ENCODE data around the gene ARHGEF6. TPM values are rescaled to one million over a fixed set of nuclear protein-coding genes. Genes with fewer than 3 reads are reported as not detected.

ARHGEF6 gene
- total RNA-seq, 1 experiment from 2014 or later = 2.7 TPM

DNA sequence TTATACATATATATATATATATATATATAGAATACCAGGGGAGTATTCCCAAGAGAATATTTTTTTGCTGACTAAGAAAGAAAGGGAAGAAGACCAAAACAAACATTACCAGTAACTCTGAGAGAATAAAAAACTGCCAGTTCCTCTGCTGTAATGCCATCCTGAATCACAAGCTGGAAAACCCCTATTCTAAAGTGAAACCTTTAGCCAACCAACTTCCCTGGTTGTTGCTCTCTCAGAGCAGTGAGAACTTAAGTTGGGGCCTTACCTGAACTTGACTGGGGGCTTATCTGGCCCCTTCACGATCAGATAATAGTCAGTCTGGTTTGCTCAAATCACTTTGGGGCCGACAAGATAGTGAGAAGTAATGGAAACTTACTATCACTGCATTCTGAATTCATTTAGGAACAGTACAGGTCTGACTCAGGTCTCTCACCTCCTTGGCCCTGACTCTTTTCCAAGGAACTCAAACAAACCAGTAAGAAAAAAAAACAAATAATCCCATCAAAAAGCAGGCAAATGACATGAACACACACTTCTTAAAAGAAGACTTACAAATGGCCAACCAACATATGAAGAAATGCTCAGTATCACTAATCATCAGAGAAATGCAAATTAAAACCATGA lies 70.3 kb downstream of the ARHGEF6 start:
- no peak for DNase-seq (ENCODE audit: extremely low read depth, low read depth)

DNA sequence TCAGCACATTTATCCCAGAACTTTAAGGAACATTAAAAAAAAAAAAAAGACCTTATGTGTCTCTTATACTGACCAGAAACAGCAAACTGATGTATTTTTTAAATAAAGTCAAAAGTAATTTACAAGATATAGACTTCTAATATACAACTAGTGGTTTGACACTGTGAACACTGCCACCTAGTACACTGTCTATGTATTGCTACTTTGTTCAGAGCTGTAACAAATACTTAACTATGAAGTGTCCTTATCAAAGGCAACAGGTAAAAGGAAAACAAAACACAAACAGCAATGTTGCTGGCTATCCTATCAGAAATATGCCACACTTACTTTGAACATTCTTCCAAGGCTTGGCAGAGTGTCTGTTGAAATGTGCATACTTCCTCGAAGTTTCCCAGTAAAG lies 72.4 kb downstream of the ARHGEF6 start:
- peak; percentile 11 for DNase-seq (ENCODE audit: extremely low read depth, low read depth)

DNA sequence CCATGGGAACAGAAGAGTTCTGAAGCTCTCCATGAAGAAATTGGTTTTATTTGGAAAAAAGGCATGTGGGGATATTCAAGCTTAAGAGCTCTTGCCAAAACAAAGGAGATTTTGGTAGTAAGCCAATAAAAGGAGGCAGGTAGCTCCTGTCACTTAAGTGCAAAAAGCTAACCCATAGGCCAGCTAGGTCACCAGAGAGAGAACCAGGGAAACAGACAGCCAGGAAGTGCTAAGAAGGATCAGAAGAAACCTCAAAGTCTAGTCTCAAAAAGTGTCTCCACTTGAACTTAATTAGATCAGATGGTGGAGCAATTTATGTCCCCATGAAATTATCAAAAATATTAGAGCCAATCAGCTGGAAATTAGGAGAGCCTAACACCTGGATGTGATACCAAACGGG lies 83.6 kb downstream of the ARHGEF6 start:
- DNase-seq (ENCODE audit: extremely low read depth, low read depth) = no peak

DNA sequence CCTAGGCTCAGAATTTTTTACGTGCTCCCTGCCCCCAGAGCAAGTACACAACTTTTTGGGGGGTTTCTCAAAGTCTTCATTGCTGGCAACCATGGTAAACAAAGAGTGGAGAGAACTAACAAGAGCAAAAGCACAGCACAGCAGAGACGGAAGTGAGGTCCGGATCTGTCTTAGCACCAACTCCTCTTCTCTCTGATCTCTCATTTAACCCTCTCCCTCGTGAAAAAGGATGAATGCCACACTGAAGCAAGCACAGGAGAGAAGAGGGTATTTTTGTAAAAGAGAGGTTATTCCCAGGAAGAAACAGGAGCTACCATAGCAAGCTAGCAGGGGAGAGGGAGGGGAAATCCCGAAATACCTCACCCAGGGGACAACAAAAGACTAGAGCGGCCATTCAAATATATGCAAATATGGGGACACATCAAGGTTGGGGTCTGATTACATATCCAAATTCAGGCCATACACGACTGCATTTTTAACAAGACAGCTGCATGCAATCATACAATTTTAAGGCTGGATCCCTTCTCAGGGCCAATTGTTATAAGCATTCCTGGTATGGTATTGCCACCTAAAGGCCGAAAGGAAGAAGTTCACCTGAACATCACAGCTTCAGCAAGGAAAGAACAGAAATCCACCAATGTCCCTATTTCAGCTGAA lies 86.2 kb downstream of the ARHGEF6 start:
- DNase-seq (ENCODE audit: extremely low read depth, low read depth) = peak; percentile 32

DNA sequence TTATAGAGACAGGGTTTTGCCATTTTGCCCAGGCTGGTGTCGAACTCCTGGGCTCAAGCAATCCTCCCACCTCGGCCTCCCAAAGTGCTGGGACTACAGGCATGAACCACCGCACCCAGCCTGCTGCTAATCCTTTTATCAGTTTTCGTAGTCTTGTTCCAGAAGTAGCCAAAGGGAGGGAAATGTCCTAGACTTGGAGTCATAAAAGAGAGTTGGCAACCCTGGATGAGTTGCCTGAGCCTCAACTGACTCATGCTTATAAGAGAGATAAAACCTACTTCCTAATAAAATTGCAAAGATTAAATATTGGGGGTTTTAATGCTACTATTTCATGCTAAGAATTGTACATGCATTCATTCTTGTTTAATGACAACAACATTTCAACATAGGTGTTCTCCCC lies 88.5 kb downstream of the ARHGEF6 start:
- no peak for DNase-seq (ENCODE audit: extremely low read depth, low read depth)

DNA sequence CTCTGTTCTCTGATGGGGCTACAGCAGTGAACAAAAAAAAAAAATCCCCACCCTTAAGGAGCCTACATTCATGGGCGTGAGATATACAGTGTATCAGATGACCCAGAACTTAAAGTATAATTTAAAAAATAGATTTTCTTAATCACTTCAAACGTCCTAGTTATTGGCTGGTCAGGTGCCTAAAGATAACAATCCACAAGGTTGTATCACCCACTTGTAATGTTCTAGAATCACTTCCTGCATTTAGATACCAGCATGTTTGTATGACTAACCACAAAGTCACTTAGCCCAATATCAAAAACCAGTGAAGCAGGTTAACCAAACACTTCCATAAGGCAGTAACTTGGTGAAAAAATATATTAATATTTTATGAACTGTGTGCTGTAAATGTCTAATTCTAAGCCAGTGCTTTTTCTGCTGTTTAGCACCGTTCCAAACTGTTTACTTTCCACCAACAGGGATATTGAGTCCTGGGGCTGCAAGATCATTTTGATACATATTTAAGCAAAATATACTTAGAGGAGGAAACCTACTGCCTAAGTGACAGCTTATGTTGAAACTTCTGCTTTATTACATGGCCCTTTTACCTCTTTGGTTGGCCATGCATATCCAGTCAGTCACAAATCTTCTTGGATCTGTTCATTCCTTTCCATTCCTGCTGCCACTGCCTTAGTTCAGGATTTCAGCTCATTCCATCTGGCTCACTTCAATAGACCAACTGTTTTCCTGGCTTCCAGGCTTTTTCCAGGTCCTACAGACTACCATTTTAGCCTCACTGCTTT lies 89.5 kb downstream of the ARHGEF6 start:
- no peak for DNase-seq (ENCODE audit: extremely low read depth, low read depth)

DNA sequence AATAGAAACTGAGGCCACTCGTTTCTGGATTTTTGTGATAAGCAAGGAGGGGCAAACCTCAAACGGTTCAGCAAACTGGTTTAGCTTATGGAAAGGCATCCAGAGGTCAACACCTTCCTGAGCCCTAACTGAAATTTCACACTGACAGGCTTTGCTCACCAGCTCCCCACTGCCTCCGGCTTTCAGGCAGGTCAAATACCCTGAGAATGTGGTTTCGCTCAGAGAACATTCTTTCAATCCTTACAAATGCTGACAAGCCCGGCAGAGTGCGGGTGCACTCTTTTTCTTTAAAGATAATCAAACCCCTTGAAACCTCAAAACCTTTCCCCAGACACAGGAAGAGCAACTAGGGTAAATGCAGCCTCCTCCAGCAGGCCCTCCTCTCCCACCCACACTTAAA lies 91.3 kb downstream of the ARHGEF6 start:
- DNase-seq (ENCODE audit: extremely low read depth, low read depth) = no peak

DNA sequence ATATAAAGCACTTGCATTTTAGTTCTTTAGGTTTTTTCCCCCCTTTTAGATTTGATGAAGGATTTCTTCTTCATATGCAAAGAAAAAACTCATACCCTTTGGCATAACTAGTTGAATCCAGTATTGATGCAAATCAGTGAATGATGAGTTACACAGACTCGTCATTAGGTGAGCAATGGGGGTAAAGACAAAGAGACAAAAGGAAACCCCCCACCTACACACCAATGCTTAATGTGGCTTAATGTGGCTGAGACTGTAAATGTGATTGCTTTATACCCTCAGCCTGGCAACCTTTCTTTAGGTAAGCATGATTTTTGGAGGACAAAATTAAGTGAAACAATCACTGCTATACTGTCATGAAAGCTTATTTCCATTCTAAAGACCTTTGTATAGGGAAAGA lies 93.3 kb downstream of the ARHGEF6 start:
- DNase-seq (ENCODE audit: extremely low read depth, low read depth) = no peak

DNA sequence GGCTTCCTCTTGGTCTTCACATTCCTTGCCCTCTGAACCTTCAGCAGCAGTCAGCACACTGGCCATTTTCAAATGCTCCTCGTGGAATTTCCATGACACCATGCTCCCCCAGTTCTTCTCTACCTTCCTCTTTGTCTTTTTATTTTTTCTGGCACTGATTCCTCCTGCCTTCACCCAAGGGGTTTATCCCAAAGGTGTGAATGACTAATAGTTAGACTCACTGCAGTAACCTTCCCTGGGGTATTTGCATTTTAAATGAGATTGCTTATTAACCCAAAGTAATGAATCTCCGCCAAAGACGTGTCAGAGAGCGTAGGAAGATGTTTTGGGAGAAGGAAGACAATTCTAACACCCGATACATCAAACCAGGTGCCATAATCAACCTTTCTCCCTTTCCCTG lies 96.6 kb downstream of the ARHGEF6 start:
- DNase-seq (ENCODE audit: extremely low read depth, low read depth) = no peak

DNA sequence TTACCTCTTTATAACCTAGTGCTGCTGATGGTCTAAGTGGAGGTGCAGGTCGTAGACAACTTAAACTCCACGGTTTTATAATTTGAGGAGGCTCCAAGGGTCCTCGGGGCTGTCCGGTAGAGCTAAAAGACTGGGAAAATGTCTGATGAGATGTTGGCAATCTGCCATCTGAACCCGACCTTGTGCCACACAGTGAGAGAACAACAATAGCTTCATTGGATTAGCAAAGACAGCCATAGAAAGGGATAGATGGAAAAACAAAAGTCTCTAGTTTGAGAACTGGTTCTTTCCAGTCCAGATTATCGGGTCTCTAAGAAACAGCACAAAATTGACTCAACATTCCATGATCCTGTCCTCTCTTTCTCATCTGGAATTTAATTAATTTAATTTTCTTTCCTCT lies 101.2 kb downstream of the ARHGEF6 start:
- no peak for DNase-seq (ENCODE audit: extremely low read depth, low read depth)

DNA sequence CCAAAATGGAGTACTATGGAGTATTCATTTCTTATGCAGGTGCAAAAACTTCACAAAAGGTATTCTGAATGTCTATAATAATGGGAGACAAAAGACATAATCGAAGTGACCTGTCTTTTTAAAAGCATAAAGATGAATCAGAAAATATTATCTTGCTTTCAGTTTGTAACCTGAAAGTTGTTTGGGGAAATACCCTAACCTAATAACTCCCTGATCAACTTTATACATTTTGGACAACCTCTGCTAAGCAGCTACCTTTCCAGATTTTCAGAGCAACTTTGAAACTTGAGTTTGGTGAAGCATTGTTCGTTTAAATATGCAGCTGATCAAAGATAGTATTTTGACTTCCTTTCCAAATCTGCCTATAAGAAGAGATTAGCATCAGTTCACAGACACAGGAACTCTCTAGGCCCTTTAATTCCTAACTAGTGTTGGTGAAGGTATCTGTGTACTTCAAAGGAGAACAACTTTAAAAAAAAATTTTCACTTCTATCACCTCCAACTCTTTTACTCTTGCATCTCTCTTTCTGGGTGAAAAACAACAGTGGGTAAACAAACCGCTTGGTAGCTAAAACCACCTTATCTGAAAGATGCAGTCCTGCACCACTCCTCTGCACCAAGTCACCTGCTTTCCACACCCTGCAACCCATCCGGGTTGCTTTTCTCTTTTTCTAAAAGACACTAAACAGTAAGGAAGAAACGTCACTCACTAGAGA lies 106.3 kb downstream of the ARHGEF6 start:
- no peak for DNase-seq (ENCODE audit: extremely low read depth, low read depth)

DNA sequence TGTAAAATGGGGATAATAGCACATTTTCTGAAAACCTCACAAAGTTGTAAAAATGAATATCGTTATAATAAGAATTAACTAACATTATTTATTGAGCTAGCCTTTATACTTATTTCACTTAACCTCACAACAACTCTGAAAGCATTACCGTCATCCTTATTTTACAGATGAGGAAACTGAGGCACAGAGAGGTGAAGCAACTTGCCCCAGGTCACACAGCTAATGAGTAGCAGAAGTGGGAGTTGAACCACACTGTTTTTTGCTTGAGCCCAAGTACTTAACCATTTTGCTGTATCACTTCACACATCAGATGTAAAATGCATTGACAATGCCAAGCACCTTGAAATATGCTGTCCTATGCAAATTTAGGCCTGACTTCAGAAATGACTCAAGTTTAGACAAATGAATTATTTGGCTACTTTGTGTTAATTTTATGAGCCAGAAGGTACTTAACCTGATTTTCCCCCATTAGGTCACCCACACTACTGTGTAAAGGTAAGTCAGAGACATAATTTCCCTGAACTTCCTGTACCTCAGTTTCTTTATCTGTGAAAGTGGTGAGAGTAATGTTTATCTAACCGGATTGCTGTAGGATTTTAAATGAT lies 109.6 kb downstream of the ARHGEF6 start:
- no peak for DNase-seq (ENCODE audit: extremely low read depth, low read depth)

DNA sequence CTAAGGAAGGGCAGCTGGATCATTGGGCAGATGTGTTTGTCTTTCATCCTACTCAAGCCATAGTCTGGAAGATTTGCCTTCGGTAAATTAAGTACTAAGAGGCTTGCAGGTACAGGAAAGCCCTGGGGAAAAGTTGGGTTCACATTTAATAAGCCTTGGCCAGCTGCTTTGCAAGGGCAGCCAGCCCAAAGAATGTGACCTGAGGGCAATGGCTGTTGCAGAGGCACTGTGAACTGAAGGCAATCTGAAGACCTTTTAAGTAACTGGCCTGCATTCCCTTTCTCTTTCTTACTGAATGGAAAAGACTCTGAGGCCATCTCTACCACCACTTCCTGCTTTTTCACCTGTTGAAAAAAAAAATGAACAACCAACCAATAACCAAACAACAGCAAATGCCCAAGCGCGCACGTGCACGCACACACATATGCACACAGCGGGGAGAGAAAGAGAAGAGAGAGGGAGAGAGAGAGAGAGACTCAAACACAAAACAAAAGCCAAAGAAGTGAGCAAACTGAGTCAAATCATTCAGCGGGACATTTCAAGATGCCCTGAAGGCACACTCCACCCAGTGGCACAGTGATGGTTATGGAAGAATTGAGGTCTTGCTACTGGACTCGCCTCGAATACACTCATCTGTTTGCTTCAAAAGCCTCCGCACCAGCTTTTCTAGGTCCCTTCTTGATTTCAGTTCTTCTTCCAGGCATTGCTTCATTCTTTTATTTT lies 113.1 kb downstream of the ARHGEF6 start:
- no peak for DNase-seq (ENCODE audit: extremely low read depth, low read depth)

DNA sequence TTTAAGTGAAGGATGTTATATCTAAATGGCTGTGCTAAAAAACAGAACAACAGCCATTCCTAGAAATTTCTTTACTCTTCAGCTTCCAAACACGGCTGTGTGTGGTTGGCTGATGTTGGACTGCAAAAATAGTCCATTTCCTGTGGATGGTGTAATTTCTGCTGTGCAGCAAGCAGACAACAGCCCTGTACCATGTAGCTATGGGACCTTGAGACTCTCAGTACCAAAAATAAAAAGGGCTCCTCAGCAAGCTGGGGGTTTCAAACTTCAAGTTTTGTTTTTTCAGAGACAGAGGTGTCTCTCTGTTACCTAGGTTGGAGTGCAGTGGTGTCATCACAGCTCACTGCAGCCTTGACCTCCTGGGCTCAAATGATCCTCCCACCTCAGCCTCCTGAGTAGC lies 114.6 kb downstream of the ARHGEF6 start:
- DNase-seq (ENCODE audit: extremely low read depth, low read depth) = no peak

DNA sequence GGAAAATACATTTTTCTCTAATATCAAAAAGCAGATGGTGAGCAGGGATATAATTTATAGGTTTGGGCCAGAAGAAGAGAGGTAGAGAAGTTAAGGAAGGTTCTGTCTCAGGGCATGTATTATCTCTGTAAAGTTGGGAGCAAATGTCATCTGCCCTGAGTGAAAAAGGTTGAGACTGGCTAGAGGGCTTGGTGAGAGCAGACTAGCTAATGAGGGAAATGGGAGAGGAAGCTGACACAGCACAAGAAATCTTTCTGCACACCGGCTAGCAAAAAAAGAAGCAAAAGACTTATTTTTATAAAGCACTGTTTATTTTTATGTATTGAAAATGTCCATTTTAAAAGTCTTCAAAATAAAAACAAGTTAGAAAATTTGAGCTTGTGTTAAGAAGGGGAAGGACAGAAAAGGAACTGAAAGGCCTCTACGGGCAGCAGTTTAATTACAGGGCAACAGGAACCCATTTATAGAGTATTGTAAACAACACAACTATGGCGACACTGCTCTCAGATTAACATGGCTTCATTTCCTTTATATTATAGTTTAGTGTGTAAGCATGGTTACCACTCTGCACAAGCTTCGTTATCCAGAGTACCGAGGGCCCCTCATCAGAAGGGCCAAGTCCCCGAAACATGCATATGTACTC lies 115.4 kb downstream of the ARHGEF6 start:
- no peak for DNase-seq (ENCODE audit: extremely low read depth, low read depth)

DNA sequence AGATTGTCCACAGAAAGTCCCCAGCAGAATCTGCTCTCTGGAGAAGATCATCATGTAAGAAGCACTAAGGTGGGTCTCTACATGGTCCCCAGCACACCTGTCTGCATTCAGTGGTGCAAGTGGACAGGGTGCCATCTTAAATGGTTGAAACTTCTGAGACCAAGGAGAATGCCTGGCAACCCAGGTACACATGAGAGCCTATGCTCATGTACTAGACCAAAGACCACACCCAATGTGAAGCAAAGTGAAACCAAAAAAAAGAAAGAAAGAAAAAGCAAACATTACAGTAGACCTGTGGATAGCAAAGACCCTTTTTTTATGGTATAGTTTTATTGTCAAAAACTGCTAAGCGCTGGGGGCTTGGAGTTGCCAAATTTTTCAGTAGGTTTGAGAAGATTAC lies 117.8 kb downstream of the ARHGEF6 start:
- no peak for DNase-seq (ENCODE audit: extremely low read depth, low read depth)

DNA sequence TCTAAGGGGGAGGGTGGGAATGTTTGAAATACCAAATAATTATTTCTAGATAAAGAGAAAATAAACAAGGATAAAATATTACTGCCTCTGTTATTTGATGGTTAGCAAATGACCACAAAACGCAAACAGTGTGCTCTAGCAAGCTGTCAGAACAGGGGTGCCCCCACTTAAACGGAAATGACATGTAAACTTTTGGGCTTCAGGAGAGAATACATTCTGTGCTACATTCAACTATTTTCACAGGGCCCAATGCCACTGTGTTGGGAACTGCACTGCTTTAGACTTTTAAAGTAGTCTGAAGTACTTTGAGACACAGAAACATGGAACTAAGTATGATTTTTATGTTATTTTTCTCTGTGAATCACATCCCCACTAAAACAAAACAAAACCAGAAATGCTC lies 118.6 kb downstream of the ARHGEF6 start:
- DNase-seq (ENCODE audit: extremely low read depth, low read depth) = no peak

DNA sequence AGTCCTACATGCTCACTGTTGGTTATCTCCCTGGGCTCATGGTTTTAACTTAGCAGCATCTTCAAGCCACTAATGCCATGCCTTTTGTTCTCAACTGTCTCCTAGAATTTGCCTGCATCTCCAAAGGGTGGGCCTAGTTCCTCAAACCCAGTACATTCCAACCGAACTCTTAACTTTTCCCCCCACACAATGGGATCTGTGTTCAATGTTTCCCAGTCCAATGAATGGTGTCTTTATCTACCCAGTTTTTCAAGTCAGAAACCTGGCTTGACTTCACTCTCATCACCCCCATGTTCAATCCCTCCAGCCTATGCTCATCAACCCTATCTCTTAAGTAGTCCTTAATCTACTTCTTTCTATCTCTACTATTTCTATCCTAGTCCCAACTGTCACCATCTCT lies 119.8 kb downstream of the ARHGEF6 start:
- no peak for DNase-seq (ENCODE audit: extremely low read depth, low read depth)

DNA sequence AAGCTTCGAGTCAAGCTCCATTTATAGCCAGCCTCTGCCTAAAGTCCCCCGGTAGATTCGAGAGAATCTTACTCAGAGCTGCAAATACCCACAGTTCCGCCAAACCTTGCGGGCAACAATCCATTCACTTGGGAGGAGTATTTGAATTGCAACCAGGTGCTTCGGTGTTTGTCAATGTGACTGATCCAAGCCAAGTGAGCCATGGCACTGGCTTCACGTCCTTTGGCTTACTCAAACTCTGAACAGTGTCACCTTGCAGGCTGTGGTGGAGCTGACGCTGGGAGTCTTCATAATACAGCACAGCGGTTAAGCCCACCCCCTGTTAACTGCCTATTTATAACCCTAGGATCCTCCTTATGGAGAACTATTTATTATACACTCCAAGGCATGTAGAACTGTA lies 121.6 kb downstream of the ARHGEF6 start:
- DNase-seq (ENCODE audit: extremely low read depth, low read depth) = no peak

DNA sequence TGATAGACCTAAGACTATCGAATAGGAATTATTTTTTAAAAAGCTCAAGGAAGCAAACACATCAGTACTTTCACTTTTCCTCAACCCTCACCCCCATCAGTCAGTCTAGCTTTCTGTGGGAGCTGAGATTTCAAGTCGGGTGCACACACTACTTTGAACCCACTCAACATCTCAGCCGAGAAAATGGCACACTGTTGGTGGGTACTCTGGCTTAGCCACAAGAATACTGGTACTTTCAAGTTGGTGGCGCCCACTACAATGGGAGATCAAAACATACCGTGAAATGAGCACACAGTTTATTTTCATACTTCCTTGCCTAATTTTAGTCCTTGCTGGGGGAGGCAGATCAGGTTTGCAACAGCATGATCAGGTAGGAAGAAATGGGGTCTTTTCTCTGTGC lies 122.6 kb downstream of the ARHGEF6 start:
- DNase-seq (ENCODE audit: extremely low read depth, low read depth) = no peak

All from NCI-H460 (cell line).